Keratinocyte (primary cell): ENCODE measurements around the gene TMEM242. TPM values are rescaled to one million over a fixed set of nuclear protein-coding genes. Genes with fewer than 3 reads are reported as not detected.

ENCODE experiments used
- DNase-seq: peaks from one replicate; pipeline ENCODE4 v3.0.0-alpha.2; 2011; ENCODE audit warnings: low read depth, missing footprints, low spot score
- FAIRE-seq: peaks from 2 replicates; lab custom pipeline; 2011; peaks lifted over from hg19 to GRCh38; lab: Jason Lieb, UNC
- H2AFZ ChIP-seq: 2 replicates; pipeline ENCODE4 v1.6.0; 2012; ENCODE audit warnings: low read length, control low read depth, inconsistent platforms; ENCODE audit not compliant: control insufficient read depth
- H3K27ac ChIP-seq: 2 replicates; pipeline ENCODE4 v1.5.1; 2011; ENCODE audit warnings: low read length; ENCODE audit not compliant: control insufficient read depth, insufficient read depth
- H3K27me3 ChIP-seq: 3 replicates; pipeline ENCODE4 v1.6.0; 2011; ENCODE audit warnings: low read length; ENCODE audit not compliant: control insufficient read depth, insufficient read depth; ENCODE audit errors: extremely low read depth
- H3K36me3 ChIP-seq, 2 experiments: 2 replicates in 1 of 2; 3 replicates in 1 of 2; pipeline ENCODE4 v1.5.1; 2011; ENCODE audit warnings: low read length in 2 of 2, mild to moderate bottlenecking in 1 of 2; ENCODE audit not compliant: control insufficient read depth in 2 of 2, insufficient read depth in 2 of 2; ENCODE audit errors: extremely low read depth in 1 of 2
- H3K4me1 ChIP-seq: 3 replicates; pipeline ENCODE4 v1.5.1; 2011; ENCODE audit warnings: low read length; ENCODE audit not compliant: control insufficient read depth, insufficient read depth; ENCODE audit errors: extremely low read depth
- H3K4me2 ChIP-seq: 3 replicates; pipeline ENCODE4 v1.6.0; 2011; ENCODE audit warnings: low read depth, low read length; ENCODE audit not compliant: control insufficient read depth, insufficient read depth; ENCODE audit errors: extremely low read depth
- H3K4me3 ChIP-seq, 3 experiments: fragments of 200-600 bp in 1 of 3; sonication (generic) in 1 of 3; 2 replicates in 2 of 3; 3 replicates in 1 of 3; pipeline ENCODE4 v1.5.1; 2011 to 2016; ENCODE audit warnings: low read length in 3 of 3, mild to moderate bottlenecking in 3 of 3, control low read depth in 2 of 3, inconsistent platforms in 1 of 3, low read depth in 1 of 3, mixed read lengths in 1 of 3, mixed run types in 1 of 3, moderate library complexity in 1 of 3; ENCODE audit not compliant: control insufficient read depth in 2 of 3, insufficient read depth in 2 of 3; ENCODE audit errors: extremely low read depth in 1 of 3
- H3K79me2 ChIP-seq: 2 replicates; pipeline ENCODE4 v1.6.0; 2012; ENCODE audit warnings: low read length; ENCODE audit not compliant: control insufficient read depth, insufficient read depth
- H3K9ac ChIP-seq: 3 replicates; pipeline ENCODE4 v1.6.0; 2011; ENCODE audit warnings: low read length; ENCODE audit not compliant: control insufficient read depth, insufficient read depth; ENCODE audit errors: extremely low read depth
- H3K9me1 ChIP-seq: 3 replicates; pipeline ENCODE4 v1.6.0; 2011; ENCODE audit warnings: low read length; ENCODE audit not compliant: control insufficient read depth, insufficient read depth; ENCODE audit errors: extremely low read depth
- H3K9me3 ChIP-seq: 2 replicates; pipeline ENCODE4 v1.5.1; 2012; ENCODE audit warnings: low read depth, low read length; ENCODE audit not compliant: control insufficient read depth
- H4K20me1 ChIP-seq: 3 replicates; pipeline ENCODE4 v1.6.0; 2011; ENCODE audit warnings: low read length; ENCODE audit not compliant: control insufficient read depth, insufficient read depth; ENCODE audit errors: extremely low read depth
- EZH2 ChIP-seq: IDR thresholded peaks from one replicate; pipeline ENCODE4 v1.6.1; 2012; ENCODE audit warnings: inconsistent platforms, mild to moderate bottlenecking, low read length, moderate library complexity
- dilution Hi-C: fragments of 300-500 bp; cut with MboI; formaldehyde crosslinking; loops from one replicate; pipeline ENCODE4 v1.7.0; 2020; ENCODE audit warnings: low sequenced_read_pairs; ENCODE audit not compliant: extremely low pct_ligation_motif_present
- polyA plus RNA-seq, 5 experiments: library from polyadenylated mRNA; depleted of rRNA in 3 of 5; stranded (reverse) in 3 of 5; stranded (forward) in 1 of 5; unstranded in 1 of 5; fragments of >200 nt; gene quantifications; 1 replicate in 1 of 5; 2 replicates in 3 of 5; 3 replicates in 1 of 5; pipeline versions ENCODE4 v1.2.1 to v1.2.3, GENCODE V29; 2011 to 2012; ENCODE audit warnings: missing spikeins in 2 of 5, low read depth in 1 of 5, low replicate concordance in 1 of 5
- TF ChIP-seq, protein P1 (sequence below), 3 experiments: IDR thresholded peaks in 1 of 3; conservative IDR thresholded peaks in 1 of 3; optimal IDR thresholded peaks in 1 of 3; 2 replicates in 2 of 3; 3 replicates in 1 of 3; pipeline versions ENCODE3 to v1.5.1; 2011; ENCODE audit warnings: low read length in 3 of 3, mild to moderate bottlenecking in 3 of 3, moderate library complexity in 2 of 3, control low read depth in 1 of 3, inconsistent platforms in 1 of 3; ENCODE audit not compliant: insufficient read depth in 2 of 3; ENCODE audit errors: extremely low read depth in 1 of 3

TMEM242 gene
- polyA plus RNA-seq, 1 donor (not counting 4 experiments of a cell fraction or from before 2014, with no cell fraction given): 11.0 TPM

GRCh38 chr6:157272372-157272771, 50.9 kb downstream of the TMEM242 start:
- no peaks in the 10 kb centered on the region for H4K20me1 ChIP-seq
- H3K9ac ChIP-seq: no peak overlapping the region
- dilution Hi-C loops: no loop called here
- FAIRE-seq (no peak), DNase-seq (no peak)
- peaks cover 8% of the 10 kb centered on the region for H3K4me1 ChIP-seq
- no peak overlapping the region for H2AFZ ChIP-seq
- H3K27me3 ChIP-seq: no peaks in the 10 kb centered on the region
- no peak overlapping the region for H3K27ac ChIP-seq
- no peak overlapping the region for H3K4me3 ChIP-seq
- H3K9me1 ChIP-seq: no peaks in the 10 kb centered on the region
- no peaks in the 10 kb centered on the region for H3K79me2 ChIP-seq
- H3K4me2 ChIP-seq: no peak overlapping the region
- H3K36me3 ChIP-seq: no peaks in the 10 kb centered on the region
- no peak for TF ChIP-seq EZH2
- TF ChIP-seq, protein P1, sequence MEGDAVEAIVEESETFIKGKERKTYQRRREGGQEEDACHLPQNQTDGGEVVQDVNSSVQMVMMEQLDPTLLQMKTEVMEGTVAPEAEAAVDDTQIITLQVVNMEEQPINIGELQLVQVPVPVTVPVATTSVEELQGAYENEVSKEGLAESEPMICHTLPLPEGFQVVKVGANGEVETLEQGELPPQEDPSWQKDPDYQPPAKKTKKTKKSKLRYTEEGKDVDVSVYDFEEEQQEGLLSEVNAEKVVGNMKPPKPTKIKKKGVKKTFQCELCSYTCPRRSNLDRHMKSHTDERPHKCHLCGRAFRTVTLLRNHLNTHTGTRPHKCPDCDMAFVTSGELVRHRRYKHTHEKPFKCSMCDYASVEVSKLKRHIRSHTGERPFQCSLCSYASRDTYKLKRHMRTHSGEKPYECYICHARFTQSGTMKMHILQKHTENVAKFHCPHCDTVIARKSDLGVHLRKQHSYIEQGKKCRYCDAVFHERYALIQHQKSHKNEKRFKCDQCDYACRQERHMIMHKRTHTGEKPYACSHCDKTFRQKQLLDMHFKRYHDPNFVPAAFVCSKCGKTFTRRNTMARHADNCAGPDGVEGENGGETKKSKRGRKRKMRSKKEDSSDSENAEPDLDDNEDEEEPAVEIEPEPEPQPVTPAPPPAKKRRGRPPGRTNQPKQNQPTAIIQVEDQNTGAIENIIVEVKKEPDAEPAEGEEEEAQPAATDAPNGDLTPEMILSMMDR (optimal IDR thresholded peaks at IDR 0.05 in 1 of 3, IDR thresholded peaks at IDR 0.05 in 1 of 3, conservative IDR thresholded peaks at IDR 0.05 in 1 of 3; ENCODE audit: extremely low read depth in 1 of 3, insufficient read depth in 2 of 3, low read length in 3 of 3): no peak
- H3K9me3 ChIP-seq: no peaks in the 10 kb centered on the region

DNA sequence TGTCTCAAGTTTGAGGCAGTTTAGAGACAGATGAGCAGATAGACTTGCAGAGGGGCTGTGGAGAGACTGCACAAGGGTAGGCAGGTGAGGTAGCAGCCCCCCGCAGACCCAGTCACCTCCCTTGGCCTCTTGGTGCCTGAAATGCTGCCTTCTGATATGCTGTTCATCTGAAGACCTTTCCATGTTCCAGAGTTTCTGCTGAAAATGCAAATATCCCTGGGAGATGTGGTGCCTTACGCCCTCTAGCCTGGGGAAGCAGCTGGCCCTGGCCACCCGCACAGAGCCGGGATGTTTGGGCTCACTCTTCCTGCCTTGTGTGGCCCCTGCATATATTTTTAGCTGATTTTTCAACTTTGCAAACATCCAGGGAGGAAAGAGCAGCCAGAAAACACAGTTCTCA, 51.4 kb downstream of the TMEM242 start:
- Histone ChIP-seq H3K36me3 (no peaks in the 10 kb centered on the region), H3K27ac (no peak overlapping the region), H3K9me1 (no peaks in the 10 kb centered on the region), H3K9me3 (no peaks in the 10 kb centered on the region), H3K4me3 (no peak overlapping the region), H4K20me1 (no peaks in the 10 kb centered on the region), H3K9ac (no peak overlapping the region), H3K27me3 (no peaks in the 10 kb centered on the region), H3K79me2 (no peaks in the 10 kb centered on the region), H2AFZ (no peak overlapping the region), H3K4me1 (peaks cover 8% of the 10 kb centered on the region), H3K4me2 (no peak overlapping the region)
- TF ChIP-seq, protein P1 (optimal IDR thresholded peaks at IDR 0.05 in 1 of 3, IDR thresholded peaks at IDR 0.05 in 1 of 3, conservative IDR thresholded peaks at IDR 0.05 in 1 of 3; ENCODE audit: extremely low read depth in 1 of 3, insufficient read depth in 2 of 3, low read length in 3 of 3): no peak
- no peak for TF ChIP-seq EZH2
- DNase-seq (no peak), FAIRE-seq (no peak)
- dilution Hi-C loops: no loop called here
